ENCODE data around the gene RAB11FIP3.
"Not testable (repeated sequence)": the region's sequence is repeated elsewhere in the genome, so short reads cannot be mapped to it uniquely, and the experiment has no call there.

RAB11FIP3 gene

DNA sequence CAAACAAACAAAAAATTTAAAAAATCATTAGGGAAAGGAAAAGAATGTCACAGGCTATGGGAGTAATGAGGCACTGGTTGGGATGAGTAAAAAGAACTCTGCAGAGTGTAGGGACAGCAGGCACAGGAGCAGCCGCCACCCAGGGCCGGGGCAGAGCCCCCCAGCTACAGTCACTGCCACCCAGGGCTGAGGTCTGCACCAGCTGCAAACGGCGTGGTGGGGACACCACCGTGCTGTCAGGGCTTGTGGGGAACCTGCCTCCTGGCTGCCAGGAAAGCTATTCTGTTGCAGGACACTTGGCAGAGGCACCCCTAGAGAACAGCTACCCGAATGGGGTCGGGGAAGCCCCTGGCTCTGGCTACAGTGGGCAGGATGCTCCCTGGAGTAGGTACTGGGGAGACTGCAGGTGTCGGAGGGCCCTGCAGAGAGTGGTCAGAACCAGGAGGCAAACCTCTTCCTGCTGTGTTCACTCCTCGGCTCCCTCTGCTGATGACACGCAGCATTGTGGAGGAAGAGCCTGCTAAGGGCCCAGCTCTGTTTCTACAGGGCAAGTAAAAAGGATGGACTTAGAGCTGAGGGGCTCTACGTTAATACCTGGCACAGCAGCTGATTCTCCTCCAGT lies 69.8 kb downstream of the RAB11FIP3 start:
- no peak for DNase-seq

GRCh38 chr16:496097-496886 lies 70.8 kb downstream of the RAB11FIP3 start:
- no peak for DNase-seq

GRCh38 chr16:497258-497657 lies 71.8 kb downstream of the RAB11FIP3 start:
- no peak for DNase-seq

DNA sequence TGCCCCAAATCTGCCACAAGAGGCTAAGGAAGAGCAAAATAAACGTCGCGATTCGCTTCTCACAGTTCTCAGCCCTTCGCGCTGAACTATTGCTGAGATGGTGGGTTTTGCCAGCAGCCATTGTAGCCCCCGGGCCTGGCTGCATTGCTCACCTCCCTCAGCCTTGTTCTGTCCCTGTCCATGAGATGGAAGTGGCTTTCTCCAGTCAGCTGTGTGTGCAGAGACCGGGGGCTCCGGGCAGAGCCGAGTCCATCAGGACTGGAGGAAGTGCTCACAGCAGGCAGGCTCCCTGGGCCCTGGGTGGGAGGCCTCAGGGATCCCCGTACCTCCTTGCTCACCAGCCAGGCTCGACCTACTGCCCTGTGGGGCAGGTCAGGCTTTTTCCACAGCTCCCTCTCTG lies 74.5 kb downstream of the RAB11FIP3 start:
- DNase-seq: no peak

GRCh38 chr16:500709-501108 lies 75.3 kb downstream of the RAB11FIP3 start:
- DNase-seq: no peak

DNA sequence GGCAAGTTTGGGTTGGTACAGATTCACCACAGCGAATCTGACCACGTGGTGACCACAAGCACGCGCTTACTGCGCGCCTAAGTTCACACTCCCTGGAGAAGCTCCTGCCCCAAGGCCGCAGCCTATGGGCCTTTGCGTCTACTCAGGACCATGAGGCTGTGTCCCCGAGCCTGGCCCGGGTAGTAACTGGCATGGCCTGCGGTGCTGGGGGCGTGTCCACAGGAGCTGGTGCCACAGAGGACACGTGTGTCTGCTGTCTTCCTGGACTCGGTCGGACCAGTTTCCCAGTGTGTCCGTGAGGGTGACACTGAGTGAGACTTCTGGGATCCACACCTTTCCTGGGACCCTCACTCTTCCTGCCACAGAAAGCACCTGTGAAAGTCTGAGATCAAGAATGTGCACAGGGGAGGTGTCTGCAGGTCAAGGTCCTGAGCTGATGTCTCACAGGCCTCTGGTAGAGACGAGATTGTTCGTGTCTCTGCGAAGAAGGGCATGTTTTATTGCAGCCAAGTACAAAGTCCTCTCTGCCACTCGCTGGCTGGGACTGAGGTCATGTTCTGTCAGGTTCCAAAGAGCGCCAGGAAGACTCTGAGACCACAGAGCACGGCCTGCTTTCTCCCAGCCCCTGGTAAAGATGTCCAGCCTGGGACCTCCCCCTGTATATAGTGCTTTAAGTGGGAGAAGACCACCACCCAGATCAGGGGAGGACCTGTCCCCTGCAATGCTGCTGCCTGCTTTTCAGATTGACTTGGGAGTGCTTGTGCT lies 76.9 kb downstream of the RAB11FIP3 start:
- no peak for DNase-seq

- no peak for DNase-seq
Measured at GRCh38 chr16:503150-504071, 78.0 kb downstream of the RAB11FIP3 start.

GRCh38 chr16:505479-506245 lies 80.2 kb downstream of the RAB11FIP3 start:
- no peak for DNase-seq

- DNase-seq: no peak
Measured at GRCh38 chr16:506246-506546, 80.7 kb downstream of the RAB11FIP3 start.

GRCh38 chr16:507527-507926 lies 82.1 kb downstream of the RAB11FIP3 start:
- DNase-seq: not testable (repeated sequence)

- DNase-seq: no peak
Measured at GRCh38 chr16:507996-508395, 82.5 kb downstream of the RAB11FIP3 start.

GRCh38 chr16:508884-509736 lies 83.7 kb downstream of the RAB11FIP3 start:
- DNase-seq: no peak

GRCh38 chr16:510066-510825 lies 84.8 kb downstream of the RAB11FIP3 start:
- no peak for DNase-seq

GRCh38 chr16:512802-513201 lies 87.4 kb downstream of the RAB11FIP3 start:
- DNase-seq: no peak

DNA sequence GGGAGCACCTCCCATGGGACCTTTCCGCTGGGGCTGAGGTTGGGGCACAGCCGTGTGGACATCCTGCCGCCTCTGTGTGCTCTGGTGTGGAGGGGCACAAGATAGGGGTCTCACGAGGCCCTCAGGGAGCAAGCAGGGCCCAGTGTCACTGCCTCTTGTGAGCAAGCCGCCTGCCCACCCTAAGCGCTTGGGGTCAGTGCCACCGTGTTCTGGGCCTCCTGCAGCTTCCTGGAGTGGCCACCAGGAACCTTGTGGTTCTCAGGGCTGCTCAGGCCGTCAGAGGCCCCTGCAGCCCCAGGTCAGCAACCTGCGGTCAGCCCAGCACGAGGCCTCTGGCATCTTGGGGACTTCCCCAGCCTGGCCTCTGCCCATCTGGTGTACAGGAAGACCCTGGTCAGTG lies 88.5 kb downstream of the RAB11FIP3 start:
- DNase-seq: no peak

DNA sequence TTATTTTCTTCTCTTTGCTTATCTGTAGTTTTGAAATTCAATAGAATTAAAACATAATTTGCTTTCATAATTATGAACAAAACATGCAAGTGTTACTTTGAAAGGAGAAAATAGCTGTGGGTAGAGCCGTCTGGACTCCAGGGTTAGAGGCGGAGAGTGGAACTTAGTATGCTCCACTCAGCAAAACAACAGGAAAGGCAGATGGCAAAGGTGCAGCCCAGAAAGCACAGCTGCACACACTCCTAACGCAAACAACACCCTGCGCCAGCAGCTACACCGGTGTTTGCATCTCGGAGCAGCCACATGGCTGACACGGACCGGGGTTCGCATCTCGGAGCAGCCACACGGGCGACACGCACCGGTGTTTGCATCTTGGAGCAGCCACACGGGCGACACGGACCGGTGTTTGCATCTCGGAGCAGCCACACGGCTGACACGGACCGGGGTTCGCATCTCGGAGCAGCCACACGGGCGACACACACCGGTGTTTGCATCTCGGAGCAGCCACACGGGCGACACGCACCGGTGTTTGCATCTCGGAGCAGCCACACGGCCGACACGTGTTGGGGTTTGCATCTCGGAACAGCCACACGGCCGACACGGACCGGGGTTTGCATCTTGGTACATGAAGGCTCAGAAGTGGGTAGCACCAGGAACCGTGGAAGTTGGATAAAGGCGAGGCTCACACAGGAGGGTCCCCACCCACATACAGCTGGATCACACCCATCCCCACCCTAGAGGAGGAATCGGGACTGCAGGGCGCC lies 89.9 kb downstream of the RAB11FIP3 start:
- DNase-seq: no peak

GRCh38 chr16:515939-516226 lies 90.4 kb downstream of the RAB11FIP3 start:
- no peak for DNase-seq

GRCh38 chr16:516301-516700 lies 90.9 kb downstream of the RAB11FIP3 start:
- DNase-seq: no peak

DNA sequence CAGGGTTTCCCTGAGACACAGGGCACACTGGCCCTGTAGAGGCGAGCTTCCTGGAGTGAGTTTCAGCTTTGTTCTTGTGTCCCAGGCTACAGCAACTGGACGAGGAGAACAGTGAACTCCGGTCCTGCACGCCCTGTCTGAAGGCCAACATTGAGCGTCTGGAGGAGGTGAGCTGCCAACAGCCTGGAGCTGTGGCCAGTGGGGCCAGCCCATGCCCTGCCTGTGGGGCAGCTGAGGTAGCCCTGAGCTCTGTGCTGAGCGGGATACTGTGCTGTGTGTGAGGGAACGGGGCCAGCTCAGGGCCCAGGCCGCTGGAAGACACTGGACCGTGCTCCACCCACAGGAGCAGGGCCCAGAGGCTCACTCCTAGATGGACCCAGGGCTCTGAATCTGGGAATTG lies 93.4 kb downstream of the RAB11FIP3 start:
- DNase-seq: no peak

GRCh38 chr16:519425-519824 lies 94.0 kb downstream of the RAB11FIP3 start:
- no peak for DNase-seq
